Stimulated activated CD4-positive, alpha-beta T cell treated with anti-CD3 and anti-CD28 coated beads, Interleukin-4, amount 100 ng/mL, for 24 hours (primary cell): ENCODE data around the gene ZNF469.

Experiments
- DNase-seq: peaks from one replicate; pipeline ENCODE4 v3.0.0-alpha.2; 2020

The ZNF469 gene

GRCh38 chr16:88378401-88378800 is 4.4 kb upstream of the ZNF469 start:
- DNase-seq = no peak

GRCh38 chr16:88378836-88379693 is 3.7 kb upstream of the ZNF469 start:
- no peak for DNase-seq

GRCh38 chr16:88379694-88380040 is 3.1 kb upstream of the ZNF469 start:
- no peak for DNase-seq

GRCh38 chr16:88380099-88380498 is 2.7 kb upstream of the ZNF469 start:
- DNase-seq = no peak

- no peak for DNase-seq
These were observed 2.1 kb upstream of the ZNF469 start for GRCh38 chr16:88380619-88381018.

- DNase-seq = no peak
These were observed 823 bp upstream of the ZNF469 start for GRCh38 chr16:88381820-88382451.

GRCh38 chr16:88383401-88384221 is 852 bp downstream of the ZNF469 start:
- DNase-seq = no peak

GRCh38 chr16:88384222-88385111 is 1.7 kb downstream of the ZNF469 start:
- no peak for DNase-seq

GRCh38 chr16:88385112-88385594 is 2.4 kb downstream of the ZNF469 start:
- no peak for DNase-seq

GRCh38 chr16:88385831-88386815 is 3.4 kb downstream of the ZNF469 start:
- no peak for DNase-seq

GRCh38 chr16:88387180-88387765 is 4.5 kb downstream of the ZNF469 start:
- no peak for DNase-seq

GRCh38 chr16:88387941-88388627 is 5.3 kb downstream of the ZNF469 start:
- no peak for DNase-seq

- DNase-seq = no peak
These were observed 6.4 kb downstream of the ZNF469 start for GRCh38 chr16:88389191-88389590.

GRCh38 chr16:88389621-88390160 is 6.9 kb downstream of the ZNF469 start:
- no peak for DNase-seq

GRCh38 chr16:88390265-88390664 is 7.5 kb downstream of the ZNF469 start:
- DNase-seq = no peak

GRCh38 chr16:88390735-88391134 is 8.0 kb downstream of the ZNF469 start:
- no peak for DNase-seq

GRCh38 chr16:88391144-88391850 is 8.5 kb downstream of the ZNF469 start:
- no peak for DNase-seq

GRCh38 chr16:88392111-88392510 is 9.4 kb downstream of the ZNF469 start:
- no peak for DNase-seq

- no peak for DNase-seq
These were observed 9.9 kb downstream of the ZNF469 start for GRCh38 chr16:88392616-88393015.
